GM10248 (cell line): ENCODE measurements around the gene ABCG1.

Source experiments
- CTCF ChIA-PET: fragments of 300-600 bp; sonication (Branson Sonifier 250); formaldehyde crosslinking; extraction: SDS; loops from one replicate; lab custom pipeline; 2021; ENCODE audit warnings: antibody characterized with exemption; lab: Yijun Ruan, JAX
- POLR2A ChIA-PET: fragments of 350-650 bp; sonication (Branson Sonifier 250); formaldehyde crosslinking; extraction: SDS; loops from one replicate; lab custom pipeline; 2020; ENCODE audit warnings: antibody characterized with exemption; lab: Yijun Ruan, JAX
- DNase-seq: peaks from one replicate; pipeline ENCODE4 v3.0.0; 2012; ENCODE audit errors: extremely low spot score
- TF ChIP-seq, protein P1 (sequence below): IDR thresholded peaks from 2 replicates; pipeline ENCODE4 v1.5.1; 2012; ENCODE audit warnings: mild to moderate bottlenecking, low read depth; ENCODE audit errors: extremely low read depth, missing control alignments, control extremely low read depth

The ABCG1 gene

DNA sequence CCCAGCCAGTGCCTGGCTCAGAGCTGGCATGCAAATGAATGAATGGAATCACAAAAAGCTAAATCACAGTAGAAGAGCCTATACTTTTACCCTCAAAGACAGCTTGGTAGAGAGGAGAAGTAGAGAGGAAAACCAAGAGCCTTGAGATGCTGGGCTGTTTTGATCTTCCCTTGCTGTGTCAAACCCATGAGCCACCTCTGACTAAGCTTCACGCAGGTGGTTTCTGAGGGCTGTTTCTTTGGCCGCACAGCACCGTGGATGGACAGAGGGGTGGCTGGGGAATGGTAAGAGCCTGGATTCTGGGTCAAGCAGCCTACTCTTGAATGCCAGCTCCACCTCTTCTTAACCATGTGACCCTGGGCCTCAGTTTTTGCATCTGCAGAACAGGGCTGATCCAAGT is 18.6 kb downstream of the ABCG1 start:
- POLR2A ChIA-PET, result no interaction called here
- CTCF ChIA-PET, result interaction anchor here (1.2 to 11.2 kb wide), 12 partner anchors 8 to 120 kb away, joined by 3 to 83 read pairs (median 7); no protein-coding TSS in a partner anchor
- no peak for DNase-seq
- TF ChIP-seq, protein P1, sequence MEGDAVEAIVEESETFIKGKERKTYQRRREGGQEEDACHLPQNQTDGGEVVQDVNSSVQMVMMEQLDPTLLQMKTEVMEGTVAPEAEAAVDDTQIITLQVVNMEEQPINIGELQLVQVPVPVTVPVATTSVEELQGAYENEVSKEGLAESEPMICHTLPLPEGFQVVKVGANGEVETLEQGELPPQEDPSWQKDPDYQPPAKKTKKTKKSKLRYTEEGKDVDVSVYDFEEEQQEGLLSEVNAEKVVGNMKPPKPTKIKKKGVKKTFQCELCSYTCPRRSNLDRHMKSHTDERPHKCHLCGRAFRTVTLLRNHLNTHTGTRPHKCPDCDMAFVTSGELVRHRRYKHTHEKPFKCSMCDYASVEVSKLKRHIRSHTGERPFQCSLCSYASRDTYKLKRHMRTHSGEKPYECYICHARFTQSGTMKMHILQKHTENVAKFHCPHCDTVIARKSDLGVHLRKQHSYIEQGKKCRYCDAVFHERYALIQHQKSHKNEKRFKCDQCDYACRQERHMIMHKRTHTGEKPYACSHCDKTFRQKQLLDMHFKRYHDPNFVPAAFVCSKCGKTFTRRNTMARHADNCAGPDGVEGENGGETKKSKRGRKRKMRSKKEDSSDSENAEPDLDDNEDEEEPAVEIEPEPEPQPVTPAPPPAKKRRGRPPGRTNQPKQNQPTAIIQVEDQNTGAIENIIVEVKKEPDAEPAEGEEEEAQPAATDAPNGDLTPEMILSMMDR, result no peak

DNA sequence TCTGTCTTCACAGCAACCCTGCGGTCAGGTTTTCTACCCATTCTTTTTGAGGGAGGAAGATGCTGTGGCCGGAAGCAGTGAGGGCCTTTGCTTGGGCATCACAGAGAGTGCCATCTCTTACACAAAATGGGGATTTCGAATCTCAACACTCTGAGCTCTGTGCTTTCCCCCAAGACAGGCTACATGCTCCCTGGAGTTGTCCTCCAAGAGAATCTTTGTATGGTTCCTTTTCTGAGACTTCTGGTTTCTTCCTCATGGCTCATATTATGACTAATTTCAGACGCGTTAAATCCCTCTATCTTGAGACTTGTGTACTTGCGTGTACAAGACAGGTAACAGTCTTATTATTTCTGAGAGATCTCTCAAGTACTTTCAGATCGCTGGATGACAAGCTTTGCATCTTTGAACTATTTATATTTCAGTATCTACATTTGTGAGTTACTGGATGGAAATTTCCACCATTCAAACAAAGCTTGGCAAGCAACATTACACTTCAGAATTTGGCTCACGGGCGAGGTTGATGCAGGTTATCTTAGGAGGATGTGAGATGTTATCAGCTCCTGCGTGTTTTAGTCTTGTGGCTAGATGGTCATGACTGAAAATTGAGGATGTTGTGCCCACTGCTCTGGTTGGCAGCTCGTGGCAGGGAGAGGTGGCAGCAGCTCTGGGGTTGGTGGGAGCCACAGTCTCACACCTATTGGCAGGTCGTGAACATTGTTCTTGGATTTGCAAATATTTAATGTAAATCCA is 19.4 kb downstream of the ABCG1 start:
- ChIA-PET CTCF (interaction anchor here (1.0 to 11.2 kb wide), 17 partner anchors 8 to 273 kb away, joined by 3 to 83 read pairs (median 6); no protein-coding TSS in a partner anchor), POLR2A (interaction anchor here (0.6 kb wide), 1 partner anchor 240 kb away, joined by 3 read pairs; no protein-coding TSS in a partner anchor)
- DNase-seq, result no peak
- TF ChIP-seq, protein P1, result no peak

DNA sequence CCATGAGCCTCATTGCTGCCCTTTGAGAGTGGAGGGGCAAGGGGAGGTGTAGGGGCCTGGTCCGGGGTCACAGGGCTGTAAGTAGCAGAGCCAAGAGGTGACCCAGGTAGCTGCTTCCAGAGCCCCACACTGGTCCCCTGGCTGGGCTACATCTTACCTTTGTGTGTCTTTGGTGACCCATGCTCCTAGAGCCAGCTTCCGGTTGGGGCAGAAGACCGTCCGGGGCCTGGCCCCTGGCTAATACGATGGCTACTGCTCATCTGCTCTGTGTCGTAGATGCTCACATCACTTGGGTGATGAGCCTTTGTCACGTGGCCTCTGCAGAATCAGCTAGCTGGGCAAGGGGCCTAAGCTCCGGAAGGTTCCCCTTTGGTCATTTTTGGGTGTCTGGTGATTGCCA is 20.6 kb downstream of the ABCG1 start:
- POLR2A ChIA-PET, result no interaction called here
- CTCF ChIA-PET, result interaction anchor here (1.2 to 11.2 kb wide), 13 partner anchors 10 to 272 kb away, joined by 3 to 83 read pairs (median 6); no protein-coding TSS in a partner anchor
- no peak for DNase-seq
- TF ChIP-seq, protein P1, result no peak

DNA sequence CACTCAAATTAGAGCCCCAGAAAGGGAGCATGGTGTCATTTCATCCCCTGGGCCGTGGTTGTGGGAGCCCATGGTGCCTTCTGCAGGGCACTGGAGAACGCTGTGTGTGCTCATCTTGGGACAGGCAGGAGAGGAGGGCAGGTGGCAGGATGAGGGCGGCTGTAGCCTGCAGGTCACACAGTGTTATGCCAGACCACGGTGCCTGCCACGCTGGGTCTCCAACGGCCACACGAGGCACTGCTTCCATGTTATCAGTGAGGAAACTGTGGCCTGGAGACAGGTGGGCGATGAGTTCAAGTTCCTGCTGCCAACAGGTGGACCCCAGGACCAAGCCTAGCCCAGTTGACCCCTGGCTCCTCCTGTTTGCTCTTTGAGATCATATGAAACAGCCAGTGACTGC is 21.0 kb downstream of the ABCG1 start:
- ChIA-PET POLR2A (no interaction called here), CTCF (interaction anchor here (1.4 to 11.2 kb wide), 6 partner anchors 17 to 76 kb away, joined by 3 to 83 read pairs (median 7); no protein-coding TSS in a partner anchor)
- DNase-seq, result no peak
- TF ChIP-seq, protein P1, result no peak

DNA sequence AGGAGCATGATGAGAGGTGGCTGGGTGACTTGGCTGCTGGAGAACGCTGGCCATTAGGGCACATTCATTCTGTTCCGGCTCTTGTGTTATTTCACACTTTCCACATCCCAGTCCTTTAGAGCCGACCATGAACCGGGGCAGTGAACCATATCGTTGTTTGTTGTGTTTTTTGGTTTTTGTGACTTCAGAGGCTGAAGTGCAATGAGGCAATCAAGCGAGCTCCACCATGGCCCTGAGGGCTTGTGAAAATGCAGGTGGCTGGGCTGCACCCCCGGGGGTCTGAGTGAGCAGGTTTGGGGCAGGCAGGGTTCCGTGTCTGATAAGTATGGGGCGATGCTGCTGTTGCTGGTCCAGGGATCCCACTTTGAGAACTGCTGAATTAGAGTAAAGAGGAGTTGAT is 23.7 kb downstream of the ABCG1 start:
- TF ChIP-seq, protein P1, result no peak
- CTCF ChIA-PET, result interaction anchor here (1.0 to 11.2 kb wide), 4 partner anchors 18 to 98 kb away, joined by 3 to 83 read pairs (median 3); no protein-coding TSS in a partner anchor
- POLR2A ChIA-PET, result no interaction called here
- DNase-seq, result no peak

DNA sequence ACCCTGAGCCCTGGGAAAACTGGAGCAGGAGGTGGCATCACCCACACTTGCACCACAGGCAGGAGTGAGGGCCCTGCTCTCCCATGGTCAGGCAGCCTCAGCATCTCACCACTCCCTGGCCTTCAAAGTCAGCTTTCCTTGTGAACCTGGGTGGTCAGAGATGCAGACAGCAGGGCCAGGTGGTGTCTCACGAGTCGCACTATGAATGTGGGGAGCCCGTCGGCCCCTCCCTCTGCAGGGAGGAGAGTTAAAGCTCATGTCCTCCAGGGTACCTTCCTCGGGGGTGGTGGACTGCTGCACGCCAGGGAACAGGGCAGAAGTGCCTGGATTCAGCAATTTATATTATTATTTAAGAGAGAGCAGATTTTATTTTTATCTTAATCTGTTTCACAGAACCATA is 24.1 kb downstream of the ABCG1 start:
- TF ChIP-seq, protein P1, result no peak
- ChIA-PET POLR2A (no interaction called here), CTCF (interaction anchor here (1.0 to 11.2 kb wide), 3 partner anchors 17 to 98 kb away, joined by 3 to 83 read pairs (median 3); no protein-coding TSS in a partner anchor)
- DNase-seq, result no peak
